RKO (cell line): ENCODE data around the gene FOXM1.

ENCODE experiments used
- DNase-seq: peaks from one replicate; pipeline ENCODE4 v3.0.0-alpha.2; 2016; ENCODE audit warnings: low spot score

FOXM1 gene

GRCh38 chr12:2836574-2836973, 40.4 kb downstream of the FOXM1 start:
- DNase-seq, result no peak

GRCh38 chr12:2835691-2836403, 41.1 kb downstream of the FOXM1 start:
- no peak for DNase-seq

- no peak for DNase-seq
Observed at GRCh38 chr12:2834581-2835491, 42.1 kb downstream of the FOXM1 start, which contains the start of gene NRIP2. TSS of gene NRIP2 (minus strand) at chr12:2835035. CDS start at chr12:2834983, 52 bp downstream.

GRCh38 chr12:2833810-2834209, 43.2 kb downstream of the FOXM1 start:
- no peak for DNase-seq

GRCh38 chr12:2833327-2833726, 43.6 kb downstream of the FOXM1 start:
- no peak for DNase-seq

- no peak for DNase-seq
Observed at GRCh38 chr12:2832550-2833127, 44.3 kb downstream of the FOXM1 start.

- no peak for DNase-seq
Observed at GRCh38 chr12:2829275-2829674, 47.7 kb downstream of the FOXM1 start.

- DNase-seq, result no peak
Observed at GRCh38 chr12:2826721-2827515, 50.1 kb downstream of the FOXM1 start.

GRCh38 chr12:2826036-2826435, 50.9 kb downstream of the FOXM1 start:
- no peak for DNase-seq

GRCh38 chr12:2825132-2825531, 51.8 kb downstream of the FOXM1 start:
- no peak for DNase-seq

- no peak for DNase-seq
Observed at GRCh38 chr12:2824541-2824940, 52.4 kb downstream of the FOXM1 start.

GRCh38 chr12:2823483-2823882, 53.5 kb downstream of the FOXM1 start:
- DNase-seq, result no peak

GRCh38 chr12:2820432-2820831, 56.5 kb downstream of the FOXM1 start:
- DNase-seq, result no peak

GRCh38 chr12:2819810-2820209, 57.2 kb downstream of the FOXM1 start:
- DNase-seq, result no peak

GRCh38 chr12:2813214-2814185, 63.5 kb downstream of the FOXM1 start:
- DNase-seq, result peak; percentile 87

GRCh38 chr12:2812290-2813213, 64.4 kb downstream of the FOXM1 start, which contains the start of gene ITFG2:
TSS of gene ITFG2 (plus strand) at chr12:2812668. CDS start at chr12:2812761, 93 bp downstream.
- DNase-seq, result peak; percentile 99

GRCh38 chr12:2811801-2812200, 65.2 kb downstream of the FOXM1 start:
- no peak for DNase-seq
